CD8-positive, alpha-beta memory T cell (primary cell): ENCODE measurements around the gene DUSP5. TPM values are rescaled to one million over a fixed set of nuclear protein-coding genes. Genes with fewer than 3 reads are reported as not detected.

Experiments used
- CTCF ChIA-PET: fragments of 350-600 bp; sonication (Branson Sonifier 250); formaldehyde crosslinking; loops from one replicate; lab custom pipeline; 2021; ENCODE audit warnings: antibody characterized with exemption; lab: Charles Lee
- POLR2A ChIA-PET: fragments of 350-600 bp; sonication (Branson Sonifier 250); formaldehyde crosslinking; loops from one replicate; lab custom pipeline; 2021; ENCODE audit warnings: antibody characterized with exemption; lab: Charles Lee
- DNase-seq, 5 donors: peaks; one replicate each; pipeline versions ENCODE4 v3.0.0 to v3.0.0-alpha.2; 2020 to 2022; ENCODE audit warnings: mixed read lengths in 1 of 5
- H3K27ac ChIP-seq: one replicate; pipeline ENCODE4 v1.7.0; 2013; ENCODE audit warnings: low read depth, mild to moderate bottlenecking, low read length, moderate library complexity
- H3K27me3 ChIP-seq: 2 replicates; pipeline ENCODE4 v1.7.0; 2013; ENCODE audit warnings: low read length, mild to moderate bottlenecking; ENCODE audit not compliant: insufficient read depth, poor library complexity, severe bottlenecking
- H3K36me3 ChIP-seq: 2 replicates; pipeline ENCODE4 v1.7.0; 2013; ENCODE audit warnings: mild to moderate bottlenecking, low read length, moderate library complexity; ENCODE audit not compliant: insufficient read depth
- H3K4me1 ChIP-seq: 2 replicates; pipeline ENCODE4 v1.7.0; 2013; ENCODE audit warnings: mild to moderate bottlenecking, low read length, moderate library complexity; ENCODE audit not compliant: insufficient read depth
- H3K4me3 ChIP-seq: 2 replicates; pipeline ENCODE4 v1.7.0; 2013; ENCODE audit warnings: mild to moderate bottlenecking, low read length
- H3K9me3 ChIP-seq: 2 replicates; pipeline ENCODE4 v1.7.0; 2013; ENCODE audit warnings: mild to moderate bottlenecking, low read length
- H3K27ac Mint-ChIP-seq, 8 donors: one replicate each; pipeline ENCODE4 v1.8.0; 2020 to 2021; ENCODE audit warnings: mixed read lengths in 8 of 8, mild to moderate bottlenecking in 6 of 8, inconsistent platforms in 3 of 8, moderate library complexity in 3 of 8
- H3K27me3 Mint-ChIP-seq, 2 donors: one replicate each; pipeline ENCODE4 v1.8.0; 2020 to 2021; ENCODE audit warnings: mixed read lengths in 2 of 2, mild to moderate bottlenecking in 1 of 2, moderate library complexity in 1 of 2
- H3K36me3 Mint-ChIP-seq, 3 donors: one replicate each; pipeline ENCODE4 v1.8.0; 2020 to 2021; ENCODE audit warnings: mixed read lengths in 3 of 3, inconsistent platforms in 1 of 3, mild to moderate bottlenecking in 1 of 3
- H3K4me1 Mint-ChIP-seq, 3 donors: one replicate each; pipeline ENCODE4 v1.8.0; 2020 to 2021; ENCODE audit warnings: mixed read lengths in 3 of 3, inconsistent platforms in 1 of 3, mild to moderate bottlenecking in 1 of 3
- H3K4me3 Mint-ChIP-seq, 7 donors: one replicate each; pipeline ENCODE4 v1.8.0; 2020 to 2021; ENCODE audit warnings: mixed read lengths in 7 of 7, mild to moderate bottlenecking in 6 of 7, moderate library complexity in 4 of 7, inconsistent platforms in 2 of 7
- H3K9me3 Mint-ChIP-seq, 5 donors: one replicate each; pipeline ENCODE4 v1.8.0; 2020 to 2022; ENCODE audit warnings: mixed read lengths in 5 of 5, mild to moderate bottlenecking in 3 of 5, moderate library complexity in 2 of 5, inconsistent platforms in 1 of 5
- polyA plus RNA-seq: library from polyadenylated mRNA; unstranded; fragments of 300-500 nt; fragmentation: Illumina TruSeq; gene quantifications from one replicate; pipeline ENCODE4 v1.2.3, GENCODE V29; 2021
- total RNA-seq, 2 experiments: library from RNA; stranded (reverse); gene quantifications; one replicate each; pipeline ENCODE4 v1.2.3, GENCODE V29; 2021

The DUSP5 gene
- total and polyA plus RNA-seq, 3 experiments from 2014 or later, result 3.0 to 69.8 (median 68.5) TPM

DNA sequence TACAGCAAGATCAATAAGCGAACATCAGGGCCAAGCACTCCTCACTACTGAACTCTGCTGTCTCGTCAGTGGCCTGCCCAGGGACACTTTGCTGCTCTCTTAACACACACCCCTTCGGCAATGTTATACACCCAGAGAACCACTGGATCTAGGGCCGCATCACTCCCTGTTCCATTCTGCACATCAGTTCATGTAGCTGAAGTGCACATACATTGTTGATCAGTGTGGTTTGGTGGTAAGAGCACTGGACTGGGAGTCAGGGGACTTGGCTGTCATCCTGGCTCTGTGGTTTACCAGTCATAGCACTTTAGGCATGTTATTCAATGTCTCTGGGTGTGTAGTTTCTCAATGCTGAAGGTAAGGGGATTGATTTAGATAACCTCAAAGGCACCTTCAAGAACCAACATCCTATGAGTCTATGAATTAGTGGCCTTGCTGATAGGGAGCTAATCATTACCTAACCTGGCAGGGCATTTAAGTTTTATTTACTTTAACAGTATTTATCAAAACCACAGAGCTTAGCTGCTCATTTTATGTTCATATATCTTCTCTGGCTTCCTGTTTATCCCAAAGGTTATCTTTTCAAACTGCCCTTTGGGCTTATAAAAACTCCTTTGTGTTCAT lies 24.8 kb downstream of the DUSP5 start:
- peaks cover 5% of the 10 kb centered on the region for H3K4me1 ChIP-seq
- Mint-ChIP-seq H3K9me3 (no peaks in the 10 kb centered on the region), H3K4me1 (peaks cover 11 to 20% (median 14%) of the 10 kb centered on the region in 3 donors), H3K27ac (peak overlapping the region in 2 of 8 donors; percentile 5 to 42), H3K36me3 (no peaks in the 10 kb centered on the region), H3K27me3 (peaks cover 0 to 1% of the 10 kb centered on the region in 2 donors), H3K4me3 (no peak overlapping the region)
- ChIA-PET CTCF (interaction anchor here (1.5 kb wide), 1 partner anchor 45 kb away, joined by 3 read pairs; no protein-coding TSS in a partner anchor), POLR2A (interaction anchor here (0.8 kb wide), 1 partner anchor 26 kb away, joined by 3 read pairs; no protein-coding TSS in a partner anchor)
- H3K4me3 ChIP-seq, result no peak overlapping the region
- no peak overlapping the region for H3K27ac ChIP-seq
- H3K36me3 ChIP-seq, result no peaks in the 10 kb centered on the region
- H3K9me3 ChIP-seq, result no peaks in the 10 kb centered on the region
- no peak for DNase-seq
- H3K27me3 ChIP-seq, result no peaks in the 10 kb centered on the region

DNA sequence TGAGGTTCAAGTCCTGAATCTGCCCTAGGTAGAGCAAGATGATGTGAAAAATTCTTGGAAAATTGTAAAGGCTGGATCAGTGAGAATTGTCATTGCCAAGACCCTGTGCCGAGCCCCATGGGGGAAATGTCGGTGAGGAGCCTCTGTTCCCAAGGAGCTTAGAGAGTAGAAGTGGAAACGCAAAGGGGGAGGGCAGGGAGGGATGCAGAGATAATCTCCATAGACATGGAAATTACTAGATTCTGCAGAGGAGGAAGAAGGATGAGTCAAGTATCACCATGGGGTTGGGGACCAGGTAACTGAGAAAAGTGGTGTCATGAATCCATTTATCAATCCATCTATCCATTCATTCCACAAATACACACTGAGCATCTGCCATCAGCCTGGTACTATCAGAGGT lies 26.0 kb downstream of the DUSP5 start:
- no peak for DNase-seq
- CTCF ChIA-PET, result no interaction called here

DNA sequence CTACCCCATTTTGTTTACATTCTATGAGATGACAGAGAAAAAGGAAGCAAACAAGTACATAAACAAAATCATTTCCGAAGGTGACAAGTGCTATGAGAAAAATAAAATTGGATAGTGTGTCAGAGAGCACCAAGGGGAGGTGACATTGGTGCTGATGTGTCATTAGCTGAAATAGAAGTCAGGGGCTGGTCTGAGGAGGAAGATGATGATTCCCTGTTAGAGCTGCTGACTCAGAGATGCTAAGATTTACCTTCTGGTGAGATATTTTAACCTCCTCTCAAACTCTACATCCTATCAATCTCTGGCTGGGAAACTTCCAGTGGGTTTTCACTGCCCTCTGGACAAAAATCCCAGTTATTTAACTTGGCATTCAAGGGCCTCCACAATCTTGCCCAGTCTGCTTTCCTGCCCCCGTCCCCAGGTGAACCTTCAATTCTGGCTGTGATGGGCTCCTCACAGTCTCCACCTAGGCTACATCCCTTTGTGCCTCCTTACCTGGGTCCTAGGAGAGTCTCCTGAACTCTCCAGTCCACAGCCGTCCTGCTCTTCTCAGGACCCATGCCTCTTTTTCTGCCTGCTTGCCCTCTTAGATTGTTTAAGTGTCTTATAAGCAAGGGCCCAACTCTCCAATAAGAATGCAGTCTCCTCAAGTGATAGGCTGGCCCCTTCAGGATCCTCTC lies 26.6 kb downstream of the DUSP5 start:
- no peaks in the 10 kb centered on the region for H3K36me3 Mint-ChIP-seq
- Histone ChIP-seq H3K4me1 (peaks cover 17% of the 10 kb centered on the region), H3K4me3 (no peak overlapping the region), H3K27me3 (no peaks in the 10 kb centered on the region), H3K9me3 (no peaks in the 10 kb centered on the region), H3K27ac (no peak overlapping the region), H3K36me3 (no peaks in the 10 kb centered on the region)
- POLR2A ChIA-PET, result no interaction called here
- peaks cover 0 to 1% of the 10 kb centered on the region in 2 donors for H3K27me3 Mint-ChIP-seq
- H3K9me3 Mint-ChIP-seq, result no peaks in the 10 kb centered on the region
- H3K4me3 Mint-ChIP-seq, result no peak overlapping the region
- H3K4me1 Mint-ChIP-seq, result peaks cover 20 to 35% (median 30%) of the 10 kb centered on the region in 3 donors
- no peak for DNase-seq
- CTCF ChIA-PET, result no interaction called here
- H3K27ac Mint-ChIP-seq, result peak overlapping the region in 1 of 8 donors; percentile 3

More for the DNA sequence above, 26.0 kb downstream of the DUSP5 start:
- H3K9me3 ChIP-seq, result no peaks in the 10 kb centered on the region
- H3K4me3 Mint-ChIP-seq, result no peak overlapping the region
- peaks cover 11% of the 10 kb centered on the region for H3K4me1 ChIP-seq
- no peak overlapping the region for H3K4me3 ChIP-seq
- H3K36me3 Mint-ChIP-seq, result no peaks in the 10 kb centered on the region
- H3K27me3 ChIP-seq, result no peaks in the 10 kb centered on the region
- POLR2A ChIA-PET, result no interaction called here
- peaks cover 15 to 29% (median 24%) of the 10 kb centered on the region in 3 donors for H3K4me1 Mint-ChIP-seq
- H3K36me3 ChIP-seq, result no peaks in the 10 kb centered on the region
- H3K27ac ChIP-seq, result no peak overlapping the region
- peaks cover 0 to 1% of the 10 kb centered on the region in 2 donors for H3K27me3 Mint-ChIP-seq
- H3K9me3 Mint-ChIP-seq, result no peaks in the 10 kb centered on the region
- H3K27ac Mint-ChIP-seq, result no peak overlapping the region

DNA sequence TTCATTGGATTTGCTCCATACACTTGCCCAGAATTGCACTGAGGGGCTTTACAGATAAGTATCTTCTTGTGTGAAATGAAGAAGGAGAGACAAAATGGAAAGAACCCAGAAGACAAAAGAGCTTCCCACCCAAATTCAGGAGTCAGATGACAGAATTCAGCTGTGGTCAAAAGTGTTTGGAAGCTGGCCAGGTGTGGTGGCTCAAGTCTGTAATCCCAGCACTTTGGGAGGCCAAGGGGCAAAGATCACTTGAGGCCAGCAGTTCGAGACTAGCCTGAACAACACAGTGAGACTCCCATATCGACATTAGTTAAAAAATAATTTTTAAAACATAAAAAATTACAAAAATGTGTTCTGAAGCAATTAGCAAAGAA lies 27.1 kb downstream of the DUSP5 start:
- Mint-ChIP-seq H3K4me1 (peaks cover 26 to 41% (median 35%) of the 10 kb centered on the region in 3 donors), H3K4me3 (no peak overlapping the region), H3K27me3 (peaks cover 0 to 1% of the 10 kb centered on the region in 2 donors), H3K36me3 (no peaks in the 10 kb centered on the region), H3K27ac (no peak overlapping the region), H3K9me3 (no peaks in the 10 kb centered on the region)
- Histone ChIP-seq H3K4me3 (no peak overlapping the region), H3K4me1 (peaks cover 22% of the 10 kb centered on the region), H3K9me3 (no peaks in the 10 kb centered on the region), H3K36me3 (no peaks in the 10 kb centered on the region), H3K27ac (no peak overlapping the region), H3K27me3 (no peaks in the 10 kb centered on the region)
- no peak for DNase-seq
- POLR2A ChIA-PET, result no interaction called here
- CTCF ChIA-PET, result no interaction called here

DNA sequence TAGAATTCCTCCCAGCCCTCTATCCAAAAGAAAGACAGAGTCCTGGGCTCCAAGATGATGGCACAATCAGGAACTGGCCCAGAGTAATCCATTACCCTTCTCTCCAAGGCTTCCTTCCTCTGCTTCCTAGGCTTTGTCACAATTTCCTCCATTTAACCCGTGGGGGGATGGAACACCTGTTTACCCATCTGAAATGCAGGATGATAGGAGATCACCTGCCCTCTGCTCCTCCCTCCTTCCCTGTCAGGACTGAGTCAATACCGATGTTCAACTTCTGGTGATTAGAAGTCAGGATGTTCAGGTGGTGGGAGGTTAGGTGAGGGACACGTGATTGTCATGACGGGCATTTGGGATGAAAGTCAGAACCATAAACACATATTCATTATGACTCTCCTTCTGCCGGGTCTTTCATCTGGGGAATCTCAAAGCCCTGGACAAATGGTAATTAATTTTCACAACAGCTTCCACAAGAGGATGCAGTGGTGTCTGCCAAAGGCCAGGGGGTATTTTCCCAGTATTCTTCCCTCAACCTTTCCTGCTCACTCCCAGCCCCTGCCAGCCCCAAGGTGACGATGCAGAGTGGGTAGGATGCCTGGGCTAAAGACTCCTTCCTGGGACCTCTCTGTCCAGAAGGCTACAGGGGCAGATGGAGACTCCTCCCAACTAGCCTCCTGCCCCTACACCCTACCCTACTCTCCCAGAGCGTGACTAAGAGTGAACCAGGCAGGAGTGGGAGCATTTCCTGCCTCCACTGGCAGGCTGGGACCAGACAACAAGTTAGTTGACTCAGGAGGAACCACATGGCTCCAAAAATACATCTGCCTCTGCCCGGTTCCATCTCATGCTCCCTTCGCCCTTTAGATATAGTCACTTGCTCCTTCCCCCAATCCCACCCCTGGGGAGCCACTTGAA lies 27.9 kb downstream of the DUSP5 start:
- H3K36me3 Mint-ChIP-seq, result no peaks in the 10 kb centered on the region
- no peaks in the 10 kb centered on the region for H3K9me3 Mint-ChIP-seq
- Histone ChIP-seq H3K27ac (no peak overlapping the region), H3K36me3 (no peaks in the 10 kb centered on the region), H3K4me1 (peaks cover 27% of the 10 kb centered on the region), H3K4me3 (no peak overlapping the region), H3K27me3 (no peaks in the 10 kb centered on the region), H3K9me3 (no peaks in the 10 kb centered on the region)
- peak overlapping the region in 1 of 8 donors; percentile 21 for H3K27ac Mint-ChIP-seq
- peaks cover 0 to 1% of the 10 kb centered on the region in 2 donors for H3K27me3 Mint-ChIP-seq
- no peak for DNase-seq
- H3K4me1 Mint-ChIP-seq, result peaks cover 27 to 46% (median 43%) of the 10 kb centered on the region in 3 donors
- CTCF ChIA-PET, result no interaction called here
- POLR2A ChIA-PET, result no interaction called here
- H3K4me3 Mint-ChIP-seq, result no peak overlapping the region

DNA sequence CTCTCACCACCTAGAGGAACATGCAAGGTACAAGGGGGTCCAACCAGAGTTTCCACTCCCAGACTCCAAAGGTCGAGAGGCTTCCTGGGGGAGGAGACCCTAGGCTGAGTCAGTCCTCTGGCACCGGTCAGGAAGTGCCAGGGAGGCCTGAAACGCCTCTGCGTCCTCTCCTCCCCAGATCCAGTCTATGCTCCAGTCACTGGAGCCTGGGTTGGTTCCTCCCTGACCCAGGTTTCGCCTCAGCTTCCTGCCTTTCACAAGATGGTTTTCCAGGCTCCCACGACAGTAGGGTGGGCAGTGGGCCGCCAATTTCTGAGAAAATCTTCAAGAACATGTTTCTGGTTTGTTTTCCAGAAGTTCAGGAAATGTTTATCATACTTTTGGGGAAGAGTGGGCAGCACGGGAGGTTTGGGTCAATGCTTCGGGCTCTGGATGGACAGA lies 30.0 kb downstream of the DUSP5 start:
- Histone ChIP-seq H3K4me1 (peaks cover 24% of the 10 kb centered on the region), H3K27ac (no peak overlapping the region), H3K9me3 (no peaks in the 10 kb centered on the region), H3K4me3 (no peak overlapping the region), H3K27me3 (no peaks in the 10 kb centered on the region), H3K36me3 (no peaks in the 10 kb centered on the region)
- POLR2A ChIA-PET, result no interaction called here
- Mint-ChIP-seq H3K4me1 (peaks cover 22 to 38% (median 37%) of the 10 kb centered on the region in 3 donors), H3K27me3 (peaks cover 1 to 4% of the 10 kb centered on the region in 2 donors), H3K27ac (peak overlapping the region in 2 of 8 donors; percentile 35 to 87), H3K36me3 (no peaks in the 10 kb centered on the region), H3K4me3 (no peak overlapping the region), H3K9me3 (no peaks in the 10 kb centered on the region)
- CTCF ChIA-PET, result no interaction called here
- no peak for DNase-seq

DNA sequence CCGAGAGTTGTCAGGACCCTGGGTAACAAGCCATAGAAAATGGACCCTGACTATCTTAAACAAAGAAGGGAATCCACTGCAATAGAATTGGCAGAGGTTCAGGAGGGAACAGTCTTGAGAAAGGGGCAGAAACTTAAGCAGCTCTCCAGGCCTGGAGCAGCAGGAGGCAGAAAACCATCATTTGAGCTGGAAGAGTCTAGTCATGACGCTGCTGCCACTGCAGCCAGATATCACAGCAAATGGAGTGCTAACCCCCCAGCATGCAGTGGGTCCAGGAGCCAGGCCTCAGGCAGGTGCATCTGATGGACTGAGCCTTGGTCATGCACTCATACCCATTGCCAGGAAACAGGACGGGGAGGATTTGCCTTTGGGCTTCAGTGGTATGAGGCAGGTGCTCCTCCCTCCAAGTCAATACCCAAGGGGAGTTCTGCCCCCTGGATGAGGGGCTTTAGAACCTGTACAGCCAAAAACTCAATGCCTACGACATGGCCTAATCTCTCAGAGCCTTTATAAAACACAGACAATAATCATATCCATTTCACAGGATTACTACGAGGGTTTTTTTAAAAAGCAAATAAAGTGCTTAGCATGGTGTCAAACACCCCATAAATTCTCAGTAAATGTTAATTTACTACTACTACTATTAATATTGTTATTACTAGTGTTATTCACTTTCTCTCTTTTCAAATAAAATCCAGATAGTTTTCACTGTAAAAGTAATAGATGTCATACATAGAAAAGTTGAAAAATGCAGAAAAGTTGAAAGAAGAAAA lies 30.7 kb downstream of the DUSP5 start:
- CTCF ChIA-PET, result interaction anchor here (1.7 kb wide), 1 partner anchor 18 kb away, joined by 4 read pairs; no protein-coding TSS in a partner anchor
- Histone ChIP-seq H3K27me3 (no peaks in the 10 kb centered on the region), H3K9me3 (no peaks in the 10 kb centered on the region), H3K4me1 (peaks cover 23% of the 10 kb centered on the region), H3K36me3 (no peaks in the 10 kb centered on the region), H3K27ac (no peak overlapping the region), H3K4me3 (no peak overlapping the region)
- Mint-ChIP-seq H3K9me3 (no peaks in the 10 kb centered on the region), H3K27me3 (peaks cover 1 to 4% of the 10 kb centered on the region in 2 donors), H3K4me3 (peak overlapping the region in 5 of 7 donors; percentile 30 to 68 (median 60)), H3K27ac (peak overlapping the region in 4 of 8 donors; percentile 35 to 89 (median 82)), H3K36me3 (no peaks in the 10 kb centered on the region), H3K4me1 (peaks cover 19 to 33% (median 33%) of the 10 kb centered on the region in 3 donors)
- no peak for DNase-seq
- POLR2A ChIA-PET, result no interaction called here
